Left kidney (tissue), 2 donors: ENCODE measurements around the gene PROC. TPM values are rescaled to one million over a fixed set of nuclear protein-coding genes. Genes with fewer than 3 reads are reported as not detected.
"Not testable (repeated sequence)": the region's sequence is repeated elsewhere in the genome, so short reads cannot be mapped to it uniquely, and the experiment has no call there.

Source experiments
- DNase-seq: peaks from one replicate; pipeline ENCODE4 v3.0.0-alpha.2; 2013
- polyA plus RNA-seq: library from polyadenylated mRNA; unstranded; fragments of 120-200 nt; gene quantifications from one replicate; pipeline ENCODE4 v1.2.1, GENCODE V29; 2013; ENCODE audit not compliant: insufficient read length

PROC gene
- polyA plus RNA-seq, 1 donor, result 3.6 TPM

DNA sequence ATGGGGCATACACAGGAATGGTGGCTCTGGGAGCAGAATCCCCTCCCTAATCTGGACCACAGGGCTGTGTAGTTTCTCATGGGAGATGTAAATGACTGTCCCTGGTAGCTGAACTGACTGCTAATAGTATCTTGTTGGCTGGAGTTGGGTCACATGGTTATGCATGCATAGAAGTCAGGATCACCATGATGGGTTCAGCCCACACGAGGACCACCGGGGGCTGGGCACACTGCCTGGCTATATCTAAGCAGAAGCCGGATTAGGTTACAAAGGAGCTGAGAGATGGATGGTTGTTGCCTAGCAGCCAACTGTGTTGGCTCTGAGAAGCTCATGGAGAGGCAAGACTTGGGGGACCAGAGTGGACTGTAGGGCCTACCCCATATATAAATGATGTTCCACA is 23.7 kb upstream of the PROC start:
- no peak for DNase-seq

DNA sequence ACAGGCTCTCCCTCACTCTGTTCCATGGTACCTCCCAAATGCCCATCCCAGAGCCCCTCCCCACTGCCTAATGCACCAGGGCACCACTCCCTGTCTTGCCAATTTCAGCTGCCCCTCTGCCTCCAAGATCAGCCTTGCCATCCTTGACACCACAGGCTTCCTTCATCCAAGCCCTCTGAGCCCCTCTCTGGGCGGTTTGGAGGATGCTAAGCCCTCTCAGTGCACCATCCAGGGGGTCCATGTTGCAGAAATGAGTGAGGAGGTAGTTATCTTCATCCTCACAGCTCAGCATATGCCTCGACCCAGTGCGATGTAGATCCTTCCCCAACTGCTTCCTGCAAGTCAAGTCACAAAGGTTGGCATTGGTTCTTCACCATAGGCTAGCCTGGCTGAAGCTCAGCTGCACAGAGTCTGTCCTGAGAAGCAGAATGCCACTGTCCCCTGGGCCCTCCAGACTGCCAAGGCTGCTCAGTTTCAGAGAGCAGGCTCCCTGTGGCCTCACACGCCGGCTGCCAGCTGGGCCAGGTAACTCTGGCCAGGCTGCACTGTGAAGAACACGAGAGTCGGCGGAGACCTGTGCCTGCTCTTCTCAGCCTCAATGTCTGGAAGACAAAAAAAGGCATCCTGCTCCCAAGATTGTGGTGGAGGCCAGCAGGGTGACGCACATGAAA is 20.5 kb upstream of the PROC start:
- no peak for DNase-seq

DNA sequence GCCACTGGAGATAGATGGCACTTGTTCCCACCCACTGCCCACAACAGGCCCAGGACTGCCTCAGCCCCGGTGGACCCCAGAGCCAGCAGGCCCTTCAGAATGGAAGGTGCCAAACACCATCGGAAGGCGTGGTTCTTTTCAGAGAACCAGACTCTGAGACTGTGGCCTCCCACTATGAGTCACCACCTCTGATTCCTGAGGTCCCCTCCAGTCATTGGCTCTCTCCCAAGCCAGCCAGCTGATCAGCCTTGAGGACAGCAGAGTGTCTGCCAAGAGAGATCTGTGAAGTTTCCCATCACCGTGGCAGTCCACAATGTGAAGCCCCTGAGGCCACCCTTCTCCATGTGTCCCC is 20.0 kb upstream of the PROC start:
- no peak for DNase-seq

DNA sequence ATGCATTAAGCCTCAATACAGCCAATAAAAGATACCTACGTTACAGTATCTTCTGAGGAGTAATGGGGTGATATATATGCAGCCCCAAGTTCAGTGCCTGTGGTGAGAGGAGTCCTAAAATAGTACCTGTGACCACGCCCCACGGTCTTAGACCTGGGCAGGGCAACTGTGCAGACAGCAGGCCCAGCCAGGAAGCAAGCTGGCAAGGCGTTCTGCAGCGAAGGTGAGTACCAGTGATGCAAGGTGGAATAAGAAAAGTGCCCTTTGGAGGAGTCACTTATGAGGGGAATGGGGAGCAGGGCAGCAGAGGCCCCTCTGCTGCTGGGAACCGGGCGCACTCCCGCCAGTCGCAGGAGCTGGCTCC is 17.7 kb upstream of the PROC start:
- DNase-seq, result no peak

DNA sequence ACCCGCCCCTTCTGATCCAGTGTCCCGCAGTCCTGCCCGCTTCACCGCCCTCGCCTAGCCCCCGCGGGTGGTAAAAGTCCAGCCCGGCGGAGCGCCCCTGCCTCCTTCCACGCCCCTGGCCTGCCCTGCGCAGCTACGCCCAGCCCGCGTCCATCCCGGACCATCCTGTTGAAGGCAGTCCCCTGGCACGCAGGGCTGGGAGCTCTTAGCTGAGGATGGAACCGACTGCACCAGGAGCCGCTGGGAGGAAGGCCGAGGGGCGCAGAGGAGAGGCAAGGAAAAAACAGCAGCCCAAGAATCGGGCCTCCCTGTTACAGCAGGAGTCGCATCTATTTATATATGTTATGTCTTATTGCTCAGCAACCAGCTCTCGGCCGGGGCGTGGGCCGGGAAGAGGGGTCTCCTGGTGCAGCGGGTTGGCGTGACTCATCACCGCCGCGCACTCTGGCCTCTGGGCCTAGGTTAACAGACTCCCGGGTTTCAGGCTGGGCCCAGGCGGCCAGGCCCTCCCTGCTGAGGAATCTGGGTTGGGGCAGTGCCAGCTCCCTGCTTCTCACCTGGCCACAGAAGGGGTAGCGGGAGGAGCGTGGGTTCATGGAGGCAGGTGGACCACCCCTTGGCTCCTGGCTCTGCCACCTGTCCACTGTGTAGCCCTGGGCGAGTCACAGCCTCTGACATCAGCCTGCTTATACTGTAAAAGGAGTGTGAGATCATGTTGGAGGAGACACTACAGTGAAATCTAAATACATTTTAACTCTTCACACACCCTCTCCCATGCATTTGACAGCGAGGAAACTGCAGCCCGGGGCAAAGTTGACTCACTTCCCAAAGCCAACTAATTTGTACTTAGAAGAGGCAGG is 17.1 kb upstream of the PROC start:
- DNase-seq, result no peak

DNA sequence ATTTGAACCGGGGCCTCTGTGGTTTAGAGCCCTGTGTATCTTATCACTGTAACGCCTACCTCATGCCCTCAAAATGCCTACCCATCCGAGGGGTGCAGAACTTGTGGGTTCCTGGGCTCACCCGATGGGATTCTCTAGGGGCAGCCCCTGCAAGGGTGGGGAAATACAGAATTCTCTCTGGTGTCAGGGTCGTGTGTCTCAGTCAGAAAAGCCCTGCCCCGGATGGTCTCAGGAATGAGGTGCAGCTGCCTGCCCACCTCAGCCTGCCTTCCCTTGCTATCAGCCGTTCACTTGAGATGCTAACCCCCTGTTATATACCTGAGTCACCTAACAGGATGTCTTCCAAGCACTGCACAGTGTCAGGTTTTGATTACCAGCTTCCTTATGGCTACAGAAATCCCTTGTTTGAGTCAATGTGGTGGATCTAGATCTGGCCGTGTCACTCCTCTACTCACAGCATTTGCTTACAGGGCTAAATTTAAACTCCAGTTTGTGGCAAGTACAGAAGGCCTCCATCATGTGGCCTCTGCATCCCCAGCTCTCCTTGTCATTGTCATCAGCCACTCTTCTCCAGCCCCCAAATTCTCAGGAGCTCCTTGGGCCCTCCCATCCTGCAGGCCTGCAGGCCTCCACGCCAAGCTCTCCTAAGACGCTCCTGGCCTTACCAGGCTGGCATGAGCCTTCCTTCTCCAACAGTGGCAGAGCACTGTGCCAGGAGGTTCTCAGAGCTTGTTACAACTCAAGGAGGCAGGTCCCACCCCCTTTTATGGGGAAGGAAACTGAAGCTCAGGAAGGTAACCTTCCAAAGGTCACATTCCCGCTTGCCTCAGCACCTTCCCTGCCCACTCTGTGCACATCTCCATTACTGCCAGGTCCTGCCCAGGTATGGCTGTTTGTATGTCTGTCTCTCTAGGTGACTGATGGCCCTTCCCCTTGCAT is 16.2 kb upstream of the PROC start:
- DNase-seq, result no peak

DNA sequence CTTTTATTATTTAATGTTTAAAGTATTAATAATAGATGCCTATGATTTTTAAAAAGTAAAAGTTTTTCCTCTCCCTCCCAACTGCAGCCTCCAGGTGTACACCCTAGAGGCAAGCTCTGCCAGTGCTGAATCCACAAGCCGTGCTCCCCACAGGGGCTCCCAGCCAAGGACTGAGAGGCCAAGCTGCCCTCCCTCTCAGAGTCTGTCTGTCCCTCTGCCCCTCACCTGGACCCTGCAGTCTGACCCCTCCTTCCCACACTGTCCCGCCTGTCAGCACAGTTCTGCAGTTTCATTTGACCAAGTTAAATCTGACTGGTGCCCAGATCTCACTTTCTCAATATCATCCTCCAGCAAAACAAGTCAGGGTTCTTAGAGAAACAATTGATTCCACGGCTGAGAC is 14.8 kb upstream of the PROC start:
- DNase-seq, result no peak

DNA sequence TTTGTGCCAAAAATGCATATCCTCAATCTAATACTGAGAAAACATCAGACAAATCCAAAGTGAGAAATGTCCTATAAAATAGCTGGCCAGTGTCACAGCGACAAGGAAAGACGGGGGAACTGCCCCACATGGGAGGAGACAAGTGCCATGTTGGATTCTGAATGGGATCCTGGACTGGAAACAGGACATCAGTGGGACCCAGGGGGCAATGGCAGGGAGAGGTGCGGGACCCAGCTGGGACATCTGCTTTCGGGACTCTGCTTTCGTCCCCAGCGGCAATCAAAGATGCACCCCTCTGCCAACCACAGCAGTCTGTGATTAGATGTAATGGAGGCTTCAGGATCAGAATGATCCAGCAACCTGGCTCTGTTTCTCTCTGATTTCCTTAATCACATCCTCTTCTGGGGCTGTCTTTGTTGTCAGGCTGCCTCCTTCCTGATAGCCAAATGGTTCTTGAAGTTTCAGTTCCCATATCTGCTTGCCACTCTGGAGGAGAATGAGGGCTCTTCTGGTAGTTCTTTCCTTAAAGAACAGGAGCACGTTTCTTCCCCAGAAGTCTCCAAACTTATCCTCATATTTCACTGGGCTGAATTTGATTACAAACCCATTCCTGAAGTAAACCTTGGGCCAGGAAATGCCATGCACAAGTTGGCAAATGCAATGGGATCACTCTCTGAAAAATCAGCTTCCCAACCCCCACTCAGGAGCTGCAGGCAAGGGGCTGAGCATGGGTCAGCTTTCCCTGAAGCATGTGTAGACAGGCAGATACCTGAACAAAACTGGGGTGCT is 13.6 kb upstream of the PROC start:
- DNase-seq, result no peak

DNA sequence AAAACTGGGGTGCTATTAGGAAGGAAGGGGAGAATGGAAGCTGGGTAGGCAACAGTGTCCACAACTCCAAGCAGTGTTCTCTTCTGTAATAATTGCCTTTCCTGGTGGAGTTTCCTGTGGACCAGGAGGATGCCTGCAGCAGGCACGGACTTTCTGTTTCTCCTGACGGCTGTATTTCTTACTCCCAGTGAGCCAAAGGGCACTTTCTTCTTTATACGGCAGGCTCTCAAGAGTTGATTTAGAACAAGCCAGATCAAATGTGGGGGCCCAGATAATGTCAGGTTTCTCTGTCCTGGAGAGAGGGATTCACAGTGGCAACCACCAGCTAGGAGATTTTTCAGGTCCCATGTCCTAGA is 13.0 kb upstream of the PROC start:
- DNase-seq, result no peak

DNA sequence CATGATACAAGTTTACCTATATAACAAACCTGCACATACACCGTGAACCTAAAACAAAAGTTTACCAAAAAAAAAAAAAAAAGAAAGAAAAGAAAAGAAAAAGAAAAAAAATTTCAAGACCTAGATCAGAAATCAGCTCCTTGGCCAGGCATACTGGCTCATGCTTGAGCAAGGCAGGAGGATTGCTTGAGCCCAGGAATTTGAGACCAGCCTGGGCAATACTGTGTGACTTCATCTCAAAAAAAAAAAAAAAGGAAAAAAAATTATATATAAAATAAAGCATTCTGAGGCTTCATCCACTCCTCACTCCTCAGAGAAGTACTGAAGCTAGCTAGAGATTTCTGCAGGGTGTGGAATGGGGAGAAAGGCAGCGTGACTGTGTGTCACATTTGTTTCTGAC is 11.8 kb upstream of the PROC start:
- DNase-seq, result no peak

DNA sequence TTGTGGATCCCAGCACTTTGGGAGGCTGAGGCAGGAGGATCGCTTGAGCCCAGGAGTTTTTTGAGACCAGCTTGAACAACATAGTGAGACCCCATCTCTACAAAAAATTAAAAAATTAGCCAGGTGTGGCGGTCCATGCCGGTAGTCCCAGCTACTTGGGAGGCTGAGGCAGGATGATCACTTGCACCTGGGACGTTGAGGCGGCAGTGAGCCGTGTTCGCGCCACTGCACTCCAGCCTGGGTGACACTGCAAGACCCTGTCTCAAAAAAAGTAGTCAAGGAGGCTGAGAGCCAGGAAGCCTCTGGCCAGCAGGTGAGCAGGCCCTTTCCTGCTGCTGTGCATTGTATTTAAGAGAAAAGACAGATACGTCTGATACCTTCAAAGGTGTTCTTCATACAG is 11.1 kb upstream of the PROC start:
- DNase-seq, result no peak

DNA sequence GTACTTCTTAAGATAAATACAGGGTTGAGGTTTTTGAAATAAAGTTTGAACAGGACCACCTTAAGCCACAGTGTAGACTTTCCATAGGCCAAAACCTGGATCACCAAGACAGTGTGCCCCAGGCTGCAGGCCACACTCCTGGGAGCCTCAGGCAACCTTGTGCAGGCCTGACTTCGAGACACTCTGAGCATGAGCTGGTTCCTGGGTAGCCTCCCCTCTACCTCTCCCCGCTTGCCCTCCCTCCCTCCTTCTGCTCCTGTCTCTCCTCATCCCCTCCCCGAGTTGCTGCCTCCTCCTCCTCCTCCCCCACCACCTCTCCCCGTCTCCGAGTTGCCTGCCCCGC is 10.6 kb upstream of the PROC start:
- DNase-seq, result no peak

DNA sequence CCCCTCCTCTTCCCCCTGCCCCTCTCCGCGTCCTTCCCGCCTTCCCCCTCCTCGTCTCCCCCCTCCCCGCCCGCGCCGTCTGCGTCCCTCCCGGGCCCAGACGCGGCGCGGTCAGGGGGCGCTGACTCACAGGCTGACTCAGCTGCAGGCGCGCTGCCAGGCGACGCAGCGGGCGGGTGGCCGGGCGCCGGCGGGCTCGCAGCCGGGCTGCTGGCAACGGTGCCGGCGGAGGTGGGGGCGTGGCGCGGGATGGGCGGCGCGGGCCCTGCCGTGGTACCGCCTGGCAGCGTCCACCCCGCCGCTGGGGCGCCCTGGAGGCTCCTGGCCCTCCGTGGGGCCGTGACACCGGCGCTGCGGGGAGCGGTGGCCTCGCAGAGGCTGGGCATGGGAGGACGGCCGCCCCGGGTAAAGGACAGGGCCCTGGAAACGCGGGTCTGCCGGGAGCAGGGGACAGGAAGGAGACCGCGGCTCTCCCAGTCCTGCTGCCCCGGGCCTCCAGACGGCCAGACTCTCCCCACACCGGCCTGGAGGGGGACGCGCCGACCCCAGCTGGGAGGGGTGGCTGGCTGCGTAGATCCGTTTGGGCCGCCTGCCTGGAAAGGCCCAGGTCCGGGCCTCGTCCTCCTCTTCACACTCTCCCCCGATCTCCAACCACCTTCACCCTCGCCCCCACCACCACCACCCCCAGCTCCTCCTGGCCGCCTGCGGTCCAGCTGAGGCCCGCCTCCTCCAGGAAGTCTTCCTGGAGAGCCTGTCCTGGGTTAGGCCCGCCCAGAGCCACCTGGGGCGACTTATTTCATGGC is 10.0 kb upstream of the PROC start:
- DNase-seq, result peak; percentile 86

DNA sequence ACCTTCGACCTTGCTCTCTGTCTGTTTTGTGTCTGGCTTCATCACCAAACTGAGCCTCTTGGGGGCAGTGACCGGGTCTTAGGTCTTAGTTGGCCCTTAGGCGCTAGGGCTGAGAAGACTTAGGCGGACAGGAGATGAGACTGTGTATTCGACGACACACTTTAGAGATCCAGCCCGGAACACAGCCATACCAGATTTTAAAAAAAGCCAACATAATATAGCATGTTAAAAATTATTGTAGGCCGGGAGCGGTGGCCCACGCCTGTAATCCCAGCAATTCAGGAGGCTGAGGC is 9.5 kb upstream of the PROC start:
- DNase-seq, result no peak

DNA sequence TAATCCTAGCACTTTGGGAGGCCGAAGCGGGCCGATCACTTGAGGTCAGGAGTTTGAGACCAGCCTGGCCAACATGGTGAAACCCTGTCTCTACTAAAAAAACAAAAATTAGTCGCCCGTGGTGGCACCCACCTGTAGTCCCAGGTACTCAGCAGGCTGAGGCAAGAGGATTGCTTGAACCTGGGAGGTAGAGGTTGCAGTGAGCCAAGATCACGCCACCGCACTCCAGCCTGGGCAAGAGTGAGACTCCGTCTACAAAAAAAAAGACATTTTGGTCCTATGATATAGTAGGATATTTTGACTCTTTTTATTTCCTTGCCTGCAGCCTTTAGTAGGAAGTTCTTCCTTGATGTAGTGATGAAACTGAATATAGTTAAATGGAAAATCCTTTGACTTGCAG is 8.5 kb upstream of the PROC start:
- not testable (repeated sequence) for DNase-seq

DNA sequence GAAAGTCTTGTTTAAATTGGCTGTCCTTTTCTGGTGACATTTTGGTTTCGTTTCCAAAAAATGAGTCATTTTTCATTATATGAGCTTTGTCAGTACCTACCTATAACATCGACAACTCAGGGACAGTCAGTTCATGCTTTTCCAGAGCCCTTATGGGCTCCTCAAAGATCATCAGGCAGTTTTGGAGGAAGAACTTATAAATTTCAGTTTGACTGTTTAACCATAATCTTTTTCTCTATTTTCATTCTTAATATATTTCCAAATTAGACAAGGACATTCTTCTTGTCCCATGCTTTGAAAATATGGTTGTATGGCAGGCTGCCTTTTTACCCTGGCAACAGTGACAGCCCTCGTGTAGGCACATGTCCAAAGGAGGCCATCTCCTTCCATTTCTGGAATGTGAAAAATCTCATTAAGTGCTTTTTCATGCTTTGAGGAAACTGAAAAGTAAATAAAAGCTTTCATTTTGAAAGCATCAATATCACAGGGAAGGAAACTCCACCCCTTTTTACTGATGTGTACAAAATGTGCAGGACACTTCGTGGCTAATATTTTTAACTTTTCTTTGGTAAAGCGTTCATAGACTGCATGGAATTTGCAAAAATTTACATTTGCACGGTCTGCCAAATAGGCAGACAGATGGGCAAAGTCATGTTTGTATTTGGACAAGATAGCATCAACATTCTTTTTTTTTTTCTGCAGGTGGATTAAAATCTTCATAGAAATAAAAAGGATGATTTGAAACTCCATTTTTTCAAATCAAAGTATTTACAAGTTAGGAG is 7.2 kb upstream of the PROC start:
- DNase-seq, result no peak

DNA sequence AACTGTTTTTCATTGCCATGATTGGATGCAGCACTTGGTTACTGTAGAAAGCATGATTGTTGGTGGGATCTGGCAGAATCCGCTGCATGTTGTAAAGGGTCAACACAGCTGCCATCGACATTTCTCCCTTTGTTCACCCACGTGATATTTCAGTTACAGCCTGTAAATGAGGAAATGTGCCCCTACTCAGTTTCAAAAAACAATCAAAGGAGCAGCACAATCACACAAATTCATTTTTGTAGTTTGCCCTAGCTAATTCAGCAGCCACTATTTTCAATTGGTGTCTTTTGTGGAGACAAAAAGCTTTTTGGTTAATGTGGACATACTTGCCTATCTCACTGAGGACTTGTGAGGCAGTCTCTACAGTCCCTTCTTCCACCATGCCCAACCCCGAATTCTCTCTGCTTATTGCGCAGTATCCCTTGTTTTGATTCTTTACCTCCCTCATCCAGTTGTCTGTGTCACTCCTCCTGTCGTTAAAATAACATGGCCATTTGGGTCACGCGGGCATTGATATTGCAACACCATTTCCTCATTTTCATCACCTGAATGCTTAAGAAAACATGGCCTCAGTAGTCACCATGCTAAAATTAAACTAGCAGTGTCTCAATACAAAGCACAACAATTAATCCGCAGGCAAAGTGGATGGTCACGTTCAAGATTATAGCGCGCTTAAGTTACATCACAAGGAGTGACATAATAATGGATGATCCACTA is 6.4 kb upstream of the PROC start:
- no peak for DNase-seq

DNA sequence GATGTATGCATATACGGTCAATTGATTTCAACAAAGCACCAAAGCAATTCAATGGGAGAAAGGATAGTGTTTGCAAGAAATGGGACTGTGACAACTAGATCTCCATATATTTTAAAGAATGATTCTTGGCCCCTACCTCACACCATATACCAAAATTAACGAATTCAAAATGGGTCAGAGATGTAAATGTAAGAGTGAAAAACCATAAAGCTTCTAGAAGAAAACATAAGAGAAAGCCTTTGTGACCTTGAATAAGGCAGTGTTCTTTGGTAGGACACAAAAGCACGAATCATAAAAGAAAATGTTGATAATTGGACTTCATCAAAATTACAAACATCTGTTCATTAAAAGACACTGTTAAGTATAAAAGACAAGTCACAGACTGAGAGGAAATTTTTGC is 5.0 kb upstream of the PROC start:
- no peak for DNase-seq

DNA sequence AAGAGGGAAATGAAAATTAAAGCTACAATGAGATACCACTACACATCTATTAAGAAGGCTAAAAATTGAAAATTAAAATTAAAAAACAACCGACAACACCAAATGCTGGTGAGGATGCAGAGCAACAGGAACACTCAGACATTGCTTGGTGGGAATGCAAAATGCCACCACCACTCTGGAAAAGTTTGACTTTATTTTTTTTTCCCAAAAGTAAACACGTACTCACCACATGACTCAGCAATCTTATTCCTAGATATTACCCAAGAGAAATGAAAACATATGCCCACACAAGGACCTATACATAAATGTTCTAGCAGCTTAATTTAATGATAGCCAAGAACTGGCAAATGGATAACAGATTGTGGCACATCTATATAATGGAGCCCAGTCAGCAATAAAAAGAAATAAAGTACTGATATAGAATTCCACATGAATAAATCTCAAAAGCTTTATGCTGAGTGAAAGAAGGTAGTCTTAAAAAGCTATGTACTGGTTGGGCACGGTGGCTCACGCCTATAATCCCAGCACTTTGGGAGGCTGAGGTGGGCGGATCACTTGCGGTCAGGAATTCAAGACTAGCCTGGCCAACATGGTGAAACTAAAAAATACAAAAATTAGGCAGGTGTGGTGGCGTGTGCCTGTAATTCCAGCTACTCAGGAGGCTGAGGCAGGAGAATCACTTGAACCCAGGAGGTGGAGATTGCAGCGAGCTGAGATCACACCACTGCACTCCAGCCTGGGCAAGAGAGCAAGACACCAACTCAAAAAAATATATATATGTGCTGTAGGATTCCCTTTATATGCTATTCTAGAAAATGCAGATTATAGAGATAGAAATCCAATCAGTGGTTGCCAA is 4.2 kb upstream of the PROC start:
- DNase-seq, result no peak
